ENCODE measurements around the gene MED17.
"Not testable (repeated sequence)": the region's sequence is repeated elsewhere in the genome, so short reads cannot be mapped to it uniquely, and the experiment has no call there.

The MED17 gene

DNA sequence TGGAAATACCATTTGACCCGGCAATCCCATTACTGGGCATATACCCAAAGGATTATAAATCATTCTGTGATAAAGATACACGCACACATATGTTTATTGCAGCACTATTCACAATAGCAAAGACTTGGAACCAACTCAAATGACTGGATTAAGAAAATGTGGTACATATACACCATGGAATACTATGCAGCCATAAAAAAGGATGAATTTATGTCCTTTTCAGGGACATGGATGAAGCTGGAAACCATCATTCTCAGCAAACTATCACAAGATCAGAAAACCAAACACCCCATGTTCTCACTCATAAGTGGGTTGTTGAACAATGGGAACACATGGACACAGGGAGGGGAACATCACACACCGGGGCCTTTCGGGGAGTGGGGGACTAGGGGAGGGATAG, 25.0 kb upstream of the MED17 start:
- DNase-seq = not testable (repeated sequence)

DNA sequence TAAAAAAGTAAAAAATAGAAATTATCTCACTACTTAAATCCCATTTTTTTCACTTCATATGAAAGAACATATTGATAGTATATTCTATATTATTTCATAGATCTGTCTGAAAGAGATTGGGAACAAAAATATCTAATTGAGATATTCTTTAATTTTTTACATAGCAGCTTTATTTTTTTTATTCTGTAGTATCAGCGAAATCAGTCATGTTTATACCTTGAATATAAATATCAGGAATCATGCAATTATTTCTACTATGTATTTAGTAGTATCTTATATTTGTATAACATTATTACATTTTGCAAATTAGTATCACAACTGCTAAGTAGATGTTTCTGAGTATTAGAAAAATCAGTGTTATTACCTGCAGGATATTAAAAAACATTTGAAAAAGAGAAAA, 22.2 kb upstream of the MED17 start:
- no peak for DNase-seq

DNA sequence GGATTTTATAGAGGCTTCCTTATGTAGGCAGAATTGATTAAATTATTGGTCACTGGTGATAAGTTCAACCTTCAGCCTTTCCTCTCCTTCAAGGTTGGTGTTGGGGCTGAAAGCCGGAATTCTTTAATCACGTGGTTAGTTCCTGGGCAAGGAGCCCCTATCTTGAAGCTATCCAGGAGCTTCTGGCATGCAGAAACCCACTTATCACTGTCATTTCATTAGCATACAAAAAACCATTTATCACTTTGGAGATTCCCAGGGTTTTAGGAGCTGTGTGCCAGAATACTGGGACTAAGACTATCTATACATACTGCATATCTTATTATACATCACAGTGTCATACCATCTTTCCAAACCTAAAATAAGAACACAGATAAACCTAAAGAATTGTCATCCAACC, 18.5 kb upstream of the MED17 start:
- no peak for DNase-seq

DNA sequence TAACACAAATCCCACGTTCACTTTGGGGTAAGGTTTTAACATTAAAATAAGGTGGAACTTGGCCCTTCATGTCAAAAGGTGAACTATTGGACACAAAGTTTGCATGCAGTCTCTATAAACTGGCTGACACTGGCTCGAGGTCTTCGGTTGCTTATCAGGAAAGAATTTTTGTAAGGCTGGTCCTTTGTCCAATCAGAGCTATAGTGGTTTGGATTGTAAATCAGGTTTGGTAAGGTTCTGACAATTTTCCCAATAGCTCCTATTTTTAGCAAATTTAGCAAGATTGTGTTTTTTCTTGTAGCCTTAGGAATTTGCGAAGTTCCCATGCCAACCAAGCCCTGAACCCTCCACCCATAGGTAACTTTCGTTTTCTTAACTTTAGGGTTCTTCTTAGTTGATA, 17.6 kb upstream of the MED17 start:
- no peak for DNase-seq

DNA sequence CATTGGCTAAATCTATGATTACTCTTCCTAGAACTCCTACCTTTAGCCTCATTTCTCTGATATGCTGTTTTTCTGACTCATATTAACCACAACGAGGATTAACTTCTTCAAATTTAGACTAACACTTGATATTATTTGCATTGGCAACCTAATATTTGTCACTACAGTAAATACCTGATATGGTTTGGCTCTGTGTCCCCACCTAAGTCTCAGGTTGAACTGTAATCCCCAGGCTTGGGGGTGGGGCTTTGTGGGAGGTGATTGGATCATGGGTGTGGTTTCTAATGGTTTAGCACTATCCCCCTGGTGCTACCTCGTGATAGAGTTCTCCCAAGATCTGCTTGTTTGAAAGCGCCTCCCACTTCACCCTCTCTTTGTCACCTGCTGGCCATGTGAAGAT, 17.1 kb upstream of the MED17 start:
- DNase-seq = no peak

DNA sequence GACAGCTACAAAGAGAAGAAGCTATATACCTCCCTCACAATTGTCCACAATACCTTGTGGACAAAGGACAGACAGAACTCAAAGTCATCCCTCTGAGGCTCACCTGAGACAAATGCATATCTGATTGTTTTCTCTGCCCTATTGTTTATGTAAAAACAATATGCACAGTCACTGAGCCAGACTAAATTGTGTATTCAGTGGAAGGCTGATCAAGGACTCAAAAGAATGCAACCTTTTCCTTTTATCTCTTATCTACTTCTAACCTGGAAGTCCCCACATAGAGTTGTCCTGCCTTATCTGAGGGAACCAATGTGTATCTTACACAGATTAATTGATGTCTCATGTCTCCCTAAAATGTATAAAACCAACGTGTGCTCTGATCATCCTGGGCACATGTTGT, 13.9 kb upstream of the MED17 start:
- DNase-seq = no peak

DNA sequence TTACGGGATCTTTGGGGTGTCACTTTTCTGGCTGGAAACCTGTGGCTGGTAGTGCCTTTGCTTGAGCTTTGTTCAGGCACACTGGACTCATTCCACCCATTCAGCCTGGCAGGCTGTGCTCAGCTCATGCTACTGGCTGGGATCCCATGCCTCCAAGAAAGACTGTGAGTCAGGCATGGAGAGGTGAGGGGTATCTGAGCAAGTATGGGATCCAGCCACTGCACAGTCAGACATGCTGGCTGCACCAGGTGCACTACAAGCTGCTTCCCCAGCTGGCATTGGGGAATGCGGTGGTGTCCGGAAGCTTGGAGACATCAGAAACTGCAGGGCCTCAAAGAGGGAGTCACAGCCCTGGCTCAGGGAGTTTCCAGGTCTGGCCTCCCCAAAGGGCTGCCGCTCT, 12.0 kb upstream of the MED17 start:
- no peak for DNase-seq

DNA sequence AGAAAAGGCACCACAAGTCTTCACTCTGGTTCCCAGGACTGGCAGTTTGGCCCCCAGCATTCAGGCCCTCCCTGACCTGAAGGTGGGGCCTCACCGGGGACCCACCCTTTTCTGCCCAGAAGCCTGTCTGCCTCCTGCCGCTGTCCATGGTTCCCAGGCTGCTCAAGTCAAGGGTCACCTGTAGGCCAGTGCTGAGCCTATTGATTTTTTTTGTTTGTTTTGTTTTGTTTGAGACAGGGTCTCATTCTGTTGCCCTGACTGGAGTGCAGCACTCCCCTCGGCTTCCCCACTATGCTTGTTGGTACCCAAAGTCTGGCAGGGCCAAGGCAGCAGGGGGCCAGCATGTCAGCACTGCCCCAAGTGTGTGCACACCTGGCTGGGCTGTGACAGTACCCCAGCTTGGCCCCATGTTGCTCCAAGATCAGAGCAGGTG, 11.0 kb upstream of the MED17 start:
- DNase-seq = no peak

DNA sequence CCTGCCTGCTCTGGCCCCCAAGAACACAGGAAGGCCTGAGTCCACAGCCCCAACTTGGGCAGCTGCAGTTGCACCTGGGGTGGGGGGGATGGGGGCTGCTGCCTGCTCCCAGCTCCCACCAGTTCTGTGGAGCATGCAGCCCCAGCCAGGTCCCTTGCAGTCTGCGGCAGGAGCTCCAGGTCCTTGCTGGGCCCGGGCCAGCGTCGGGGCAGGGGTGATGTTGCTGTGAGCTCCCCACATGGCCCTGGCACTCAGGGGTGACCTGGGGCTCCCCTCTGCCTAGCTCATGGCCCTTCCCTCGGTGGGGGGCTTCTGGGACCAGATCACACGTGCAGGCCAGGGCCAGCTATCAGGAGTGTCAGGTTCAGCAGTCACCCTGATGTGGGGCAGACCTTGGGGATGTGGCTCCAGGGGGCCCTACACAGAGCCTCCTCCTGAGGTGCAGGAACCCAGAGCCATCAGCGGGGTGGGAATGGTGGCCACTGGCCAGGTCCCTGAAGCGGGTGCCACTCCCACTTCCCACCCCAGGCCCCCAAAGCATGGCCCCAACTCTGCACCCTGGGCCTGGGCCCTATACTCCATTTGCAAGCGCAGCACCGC, 10.4 kb upstream of the MED17 start:
- DNase-seq = no peak

DNA sequence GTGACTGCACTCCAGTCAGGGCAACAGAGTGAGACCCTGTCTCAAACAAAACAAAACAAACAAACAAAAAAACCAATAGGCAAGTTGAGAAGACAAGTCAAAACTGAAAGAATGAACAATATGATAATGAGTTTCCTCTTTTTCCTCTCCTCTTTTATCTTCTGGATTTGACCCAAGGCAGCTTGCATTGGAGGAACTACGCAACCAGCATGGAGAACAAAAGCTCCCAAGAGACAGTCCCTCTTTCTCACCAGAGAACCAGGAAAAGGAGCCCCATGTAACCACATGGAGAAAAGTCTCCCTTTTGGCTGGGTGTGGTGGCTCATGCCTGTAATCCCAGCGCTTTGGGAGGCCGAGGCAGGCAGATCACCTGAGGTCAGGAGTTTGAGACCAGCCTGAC, 9.5 kb upstream of the MED17 start:
- DNase-seq = not testable (repeated sequence)

DNA sequence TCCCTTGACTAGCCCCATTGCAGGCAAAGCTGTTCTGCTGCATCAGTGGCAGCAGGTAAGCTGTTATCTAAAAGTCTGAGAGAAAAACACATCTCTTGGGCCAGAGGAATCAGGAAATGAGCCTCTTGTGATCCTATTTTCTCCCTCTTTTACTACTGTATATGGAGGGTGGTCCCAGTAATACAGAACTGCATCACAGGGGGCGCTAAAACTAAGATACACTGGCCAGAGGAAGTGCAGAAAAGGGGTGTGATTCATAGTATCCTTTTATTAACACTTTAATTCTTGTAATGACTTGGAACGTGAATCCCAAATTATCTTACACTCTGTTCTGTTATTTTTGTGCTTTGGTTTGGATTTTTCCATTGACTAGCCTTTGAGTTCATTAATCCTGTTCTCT, 8.8 kb upstream of the MED17 start:
- DNase-seq = no peak

DNA sequence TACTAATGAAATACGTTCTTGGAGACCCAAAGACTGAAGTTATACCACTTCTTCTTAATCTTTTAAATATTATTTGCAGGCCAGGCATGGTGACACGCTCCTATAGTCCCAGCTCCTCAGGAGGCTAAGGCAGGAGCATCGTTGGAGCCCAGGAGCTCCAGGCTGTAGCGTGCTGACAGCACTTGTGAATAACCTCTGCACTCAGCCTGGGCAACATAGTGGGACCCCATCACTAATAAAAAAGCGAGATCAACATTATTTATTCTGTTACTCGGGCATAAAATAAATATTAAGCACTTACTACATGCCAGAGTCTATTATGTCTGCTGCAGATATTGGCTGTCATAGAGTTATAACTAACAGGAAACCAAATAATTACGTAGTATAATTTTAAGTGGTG, 720 bp upstream of the MED17 start:
- DNase-seq = no peak

DNA sequence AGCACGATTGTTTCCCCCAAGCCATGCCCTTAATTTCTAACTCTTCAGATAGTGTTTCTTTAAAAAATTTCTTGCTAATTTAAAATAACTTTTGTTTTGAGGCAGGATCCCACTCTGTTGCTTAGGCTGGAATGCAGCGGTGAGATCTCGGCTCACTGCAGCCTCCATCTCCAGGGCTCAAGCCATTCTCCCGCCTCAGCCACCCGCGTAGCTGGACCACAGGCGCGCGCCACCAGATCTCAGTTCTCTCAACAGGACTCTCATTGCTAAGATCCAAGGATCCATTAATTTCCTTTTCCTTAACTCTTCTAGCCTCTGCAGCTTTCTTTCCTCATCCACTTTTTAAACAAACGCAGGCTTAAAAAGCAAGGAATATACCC, 327 bp upstream of the MED17 start:
- peak; percentile 88 for DNase-seq

DNA sequence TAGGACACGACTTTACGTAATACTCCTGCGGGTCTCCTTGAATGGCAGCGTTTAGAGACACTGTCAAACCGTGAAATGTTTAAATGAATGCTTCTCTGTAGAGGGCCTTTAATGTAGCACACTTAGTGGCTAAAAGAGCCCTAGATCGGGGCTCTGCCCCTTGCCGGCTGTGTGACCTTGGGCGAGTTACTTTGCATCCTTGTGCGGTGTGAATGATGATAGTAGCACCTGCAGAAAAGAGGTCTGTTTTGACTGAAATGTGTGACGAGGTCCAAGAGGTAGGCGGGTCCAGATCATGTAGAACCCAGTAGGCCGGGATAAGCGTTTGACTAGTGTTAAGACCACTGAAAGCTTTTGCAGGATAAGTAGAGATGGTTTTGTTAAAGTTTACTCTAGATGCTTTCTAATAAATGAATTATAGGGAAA, 866 bp downstream of the MED17 start:
- DNase-seq = peak; percentile 30

DNA sequence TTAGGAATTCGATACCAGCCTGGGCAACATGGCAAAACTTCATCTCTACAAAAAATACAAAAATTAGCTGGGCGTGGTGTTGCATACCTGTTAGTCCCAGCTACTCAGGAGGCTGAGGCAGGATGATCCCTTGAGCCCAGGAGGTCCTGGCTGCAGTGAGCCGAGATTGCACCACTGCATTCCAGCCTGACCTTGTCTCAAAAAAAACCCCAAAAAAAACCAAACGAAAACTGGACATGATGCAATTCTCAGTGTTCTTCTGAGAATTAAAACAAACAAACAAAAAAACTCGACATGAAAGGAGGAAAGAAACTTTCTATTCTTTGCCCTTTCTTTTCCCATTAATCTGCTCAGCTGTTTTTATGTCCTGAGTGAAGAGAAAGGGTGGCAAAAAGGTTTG, 7.4 kb downstream of the MED17 start:
- DNase-seq = no peak

DNA sequence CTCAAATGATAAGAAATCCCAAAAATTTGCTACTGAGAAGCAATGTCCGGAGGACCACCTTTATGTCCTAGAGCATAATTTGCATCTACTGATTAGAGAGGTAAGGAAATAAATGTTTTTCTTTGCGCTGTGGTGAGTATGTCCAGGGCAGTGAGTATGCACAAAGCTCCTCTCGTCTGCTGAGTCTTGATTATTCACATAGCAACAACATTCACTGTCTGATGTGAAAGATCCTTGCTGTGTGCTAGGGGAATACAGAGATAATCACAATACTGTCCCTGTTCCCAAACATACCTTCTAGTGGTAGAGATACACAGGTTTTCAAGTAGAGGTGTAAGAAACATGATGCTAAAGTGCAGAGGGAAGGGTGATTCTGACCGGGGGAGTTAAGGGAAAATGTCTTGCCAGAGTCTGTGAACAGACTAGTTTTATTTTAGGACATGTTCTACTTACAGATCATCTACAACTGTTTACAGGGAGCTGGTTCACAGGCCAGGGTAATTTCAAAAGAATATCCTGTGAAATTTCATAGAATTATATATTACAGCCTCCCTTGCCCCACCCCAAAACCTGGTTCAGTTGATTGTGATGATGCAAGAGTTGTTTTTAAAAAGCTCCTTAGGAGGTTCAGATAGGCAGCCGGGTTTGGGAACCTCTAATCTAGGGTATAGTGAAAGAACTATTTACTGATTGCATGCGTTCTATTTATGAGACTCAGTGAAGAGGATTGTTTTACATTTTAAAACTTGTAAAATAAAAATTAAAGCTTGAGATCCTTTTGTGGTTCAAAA, 12.6 kb downstream of the MED17 start:
- no peak for DNase-seq

DNA sequence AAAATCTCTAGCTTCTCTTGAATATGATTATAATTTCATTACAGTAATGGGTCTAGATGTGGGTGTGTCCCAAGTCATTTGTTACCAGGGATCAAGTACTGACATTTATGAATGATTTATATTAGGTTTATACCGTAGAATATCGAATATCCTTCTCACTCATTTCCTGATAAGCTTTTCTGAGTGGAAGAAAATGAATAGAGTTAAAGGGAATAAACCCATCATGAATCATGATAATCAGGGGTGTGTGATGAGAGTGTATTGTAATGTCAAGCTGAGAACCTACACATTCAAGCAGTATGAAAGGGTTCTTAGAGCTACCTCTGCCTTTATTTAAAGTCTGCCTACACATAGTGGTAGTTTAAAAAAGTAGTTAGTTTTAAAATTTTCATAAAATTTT, 17.3 kb downstream of the MED17 start:
- DNase-seq = no peak

DNA sequence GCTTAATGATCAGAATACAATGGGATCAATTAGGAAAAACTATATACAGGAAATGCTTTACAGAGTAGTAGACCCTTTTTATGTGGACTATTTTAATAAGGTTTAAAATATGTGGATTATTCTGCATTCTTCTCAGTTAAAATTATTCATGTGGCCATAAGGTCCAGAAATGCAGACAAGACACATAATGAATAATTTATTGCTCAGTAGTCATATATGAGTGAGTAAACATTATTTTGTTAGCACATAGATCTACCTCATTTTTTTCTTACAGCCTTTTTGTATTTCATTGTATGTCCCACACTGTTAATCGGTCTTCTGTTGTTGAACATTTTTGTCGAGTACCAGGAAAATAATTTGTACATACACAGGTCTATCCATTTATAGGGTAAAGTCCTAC, 20.8 kb downstream of the MED17 start:
- DNase-seq = no peak

DNA sequence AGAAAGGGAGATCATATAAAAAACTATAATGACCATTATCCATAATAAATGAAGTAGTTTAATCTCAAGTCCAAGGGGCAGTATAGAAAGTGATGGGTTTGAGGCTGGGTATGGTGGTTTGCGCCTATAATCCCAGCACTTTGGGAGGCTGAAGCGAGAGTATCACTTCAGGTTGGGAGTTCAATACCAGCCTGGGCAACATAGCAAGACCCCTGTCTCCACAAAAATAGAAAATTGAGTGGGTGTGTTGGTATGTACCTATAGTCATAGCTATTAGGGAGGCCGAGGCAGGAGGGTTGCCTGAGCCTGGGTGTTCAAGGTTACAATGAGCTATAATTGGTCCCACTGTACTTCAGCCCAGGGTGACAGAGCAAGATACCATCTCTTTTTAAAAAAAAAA, 23.9 kb downstream of the MED17 start:
- no peak for DNase-seq

DNA sequence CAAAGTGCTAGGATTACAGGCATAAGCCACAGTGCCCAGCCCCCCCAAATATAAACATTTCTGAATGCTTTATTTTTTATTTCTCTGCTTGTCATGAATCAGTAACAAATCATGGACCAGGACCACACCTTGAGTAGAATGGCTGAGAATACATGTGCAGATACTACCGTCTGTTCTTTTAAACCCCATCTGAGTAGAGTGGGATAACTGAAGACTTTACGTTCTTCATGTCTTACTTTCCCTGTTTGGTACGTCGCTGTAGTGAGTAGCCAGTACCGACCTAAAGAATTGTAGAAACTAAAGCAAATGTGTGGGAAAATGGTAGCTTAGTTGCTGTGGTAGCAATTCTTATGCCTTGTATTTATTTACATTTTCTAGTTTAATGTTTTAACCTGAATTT, 29.9 kb downstream of the MED17 start:
- DNase-seq = no peak

DNA sequence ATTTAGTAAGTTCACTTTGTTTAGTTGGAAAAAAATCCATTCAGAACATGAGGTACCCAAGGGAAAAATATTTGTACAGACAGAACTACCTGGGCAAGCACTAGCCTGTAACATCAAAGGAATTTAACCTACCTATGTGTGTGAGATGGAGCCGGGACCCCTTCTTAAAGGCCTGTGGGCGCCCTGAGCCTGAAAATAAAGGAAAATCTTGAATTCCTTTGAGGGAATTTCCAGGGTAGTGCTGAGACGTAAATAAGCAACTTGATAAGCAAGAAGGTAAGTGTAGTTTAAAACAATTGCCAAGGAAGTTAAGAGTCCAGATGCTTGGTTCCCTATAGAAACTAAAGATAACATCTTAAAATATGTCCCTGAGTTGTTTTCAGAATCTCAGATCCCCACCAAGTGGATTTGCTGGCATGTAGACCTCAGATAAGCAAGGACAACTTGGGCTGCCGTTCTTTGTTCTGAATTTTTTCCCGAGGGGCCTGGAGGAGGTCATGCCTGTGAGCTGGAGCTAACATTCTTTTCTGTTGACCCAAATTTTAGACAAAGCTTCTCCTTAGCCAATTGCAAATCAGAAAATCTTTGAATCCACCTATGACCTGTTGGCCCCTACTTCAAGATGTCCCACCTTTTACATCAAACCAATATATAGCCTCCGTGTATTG, 31.0 kb downstream of the MED17 start:
- no peak for DNase-seq

DNA sequence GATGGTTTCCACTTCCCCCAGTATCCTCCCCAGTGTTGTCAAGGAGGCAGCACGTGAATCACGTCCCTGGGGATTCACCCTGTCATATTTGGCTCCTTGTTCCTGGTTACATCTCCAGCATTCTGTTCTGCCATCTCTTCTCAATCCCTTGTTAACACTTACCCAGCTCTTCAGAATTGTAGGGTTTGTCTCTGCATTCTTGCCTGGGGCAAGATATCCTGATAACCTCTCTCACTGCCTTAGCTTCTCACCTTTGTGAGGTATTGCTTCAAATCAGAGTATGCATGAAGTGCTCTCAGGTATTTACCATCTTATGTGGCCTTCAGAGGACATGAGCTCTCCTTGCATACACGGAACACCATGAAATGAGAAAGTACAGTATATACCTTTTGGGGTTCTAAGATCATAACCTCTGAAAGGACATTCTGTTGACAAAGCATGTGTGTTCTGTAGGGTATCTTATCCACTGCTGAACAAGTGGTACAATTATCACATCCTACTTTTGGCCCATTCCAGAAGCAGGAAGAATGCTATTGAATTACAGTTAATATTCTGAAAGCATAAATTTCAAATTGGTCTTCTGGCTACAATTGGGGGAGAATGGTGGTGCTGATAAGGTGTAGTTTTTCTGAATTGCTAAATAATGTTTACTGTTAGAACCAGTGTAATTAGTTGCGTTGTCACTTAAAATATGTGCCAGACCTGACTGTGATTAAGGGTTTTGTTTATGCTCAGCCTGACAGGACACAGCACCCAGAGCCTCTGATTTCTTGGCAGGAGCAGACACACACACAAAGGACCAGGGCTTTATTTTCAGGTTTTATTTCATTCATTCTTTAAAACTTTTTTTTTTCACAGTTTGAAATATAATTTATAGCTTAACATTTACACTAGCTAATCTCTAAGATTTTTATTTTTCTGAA, 33.6 kb downstream of the MED17 start:
- no peak for DNase-seq

DNA sequence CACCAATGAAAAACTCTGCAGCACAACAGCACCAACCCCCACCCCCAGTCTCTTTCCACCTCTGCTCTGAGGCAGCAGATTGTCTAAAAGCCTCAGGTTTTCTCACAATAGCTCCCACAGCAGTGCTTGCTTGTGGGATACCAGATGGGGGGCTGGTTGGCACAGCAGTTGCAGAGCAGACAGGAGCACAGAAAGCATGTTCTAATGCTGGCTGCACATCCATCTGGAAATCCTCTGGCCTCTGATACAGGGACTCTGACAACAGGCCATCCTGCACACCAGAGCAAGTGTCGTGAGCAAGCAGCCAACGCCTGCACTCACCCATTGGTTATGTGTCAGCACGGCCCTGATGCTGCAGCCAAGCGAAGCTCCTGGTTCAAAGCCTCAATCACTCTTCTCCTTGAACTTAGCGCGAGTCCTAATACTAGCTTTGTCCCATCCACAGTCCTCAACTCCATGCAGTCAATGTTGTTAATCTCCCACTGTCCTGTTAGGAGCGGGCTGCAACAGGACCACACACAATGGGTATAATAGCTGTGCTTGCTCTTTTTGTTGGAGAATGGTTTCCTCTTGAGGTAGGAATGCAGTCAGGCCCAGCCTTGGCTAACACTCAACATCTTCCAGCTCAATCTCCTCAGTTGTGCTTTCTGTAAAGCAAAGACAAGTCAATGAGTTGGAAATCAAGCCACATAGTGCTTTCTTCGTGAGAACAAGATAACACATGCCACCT, 36.0 kb downstream of the MED17 start:
- no peak for DNase-seq
